Endothelial cell of umbilical vein (primary cell): ENCODE measurements around the gene RNF112. TPM values are rescaled to one million over a fixed set of nuclear protein-coding genes. Genes with fewer than 3 reads are reported as not detected.
"Not testable (repeated sequence)": the region's sequence is repeated elsewhere in the genome, so short reads cannot be mapped to it uniquely, and the experiment has no call there.

Source experiments
- BruUV-seq: library from RNA; stranded (reverse); fragments of 400-500 nt; replicated peaks from 2 replicates; lab custom pipeline; 2021; lab: Mats Ljungman, UMichigan
- CTCF ChIA-PET: fragments of 300-600, 350-600 bp; sonication (Branson Sonifier 250); formaldehyde crosslinking; loops from one replicate; lab custom pipeline; 2021; ENCODE audit warnings: antibody characterized with exemption, inconsistent platforms; lab: Charles Lee
- POLR2A ChIA-PET: fragments of 300-600, 350-600 bp; sonication (Branson Sonifier 250); formaldehyde crosslinking; loops from one replicate; lab custom pipeline; 2021; ENCODE audit warnings: antibody characterized with exemption, inconsistent platforms; lab: Charles Lee
- DNase-seq: peaks from one replicate; pipeline ENCODE4 v3.0.0-alpha.2; 2011; ENCODE audit warnings: low read depth, low spot score
- FAIRE-seq: peaks from 2 replicates; lab custom pipeline; 2011; peaks lifted over from hg19 to GRCh38; lab: Jason Lieb, UNC
- H2AFZ ChIP-seq: 2 replicates; pipeline ENCODE4 v1.6.0; 2012; ENCODE audit warnings: low read depth, low read length, control low read depth, inconsistent platforms
- H3K27ac ChIP-seq: 2 replicates; pipeline ENCODE4 v1.5.1; 2011; ENCODE audit warnings: low read depth, mild to moderate bottlenecking, control low read depth, low read length, moderate library complexity; ENCODE audit not compliant: insufficient read depth
- H3K27me3 ChIP-seq, 2 experiments: 2 replicates each; pipeline versions ENCODE4 v1.6.0 to v1.6.1; 2011; ENCODE audit warnings: low read length in 2 of 2, mixed read lengths in 1 of 2; ENCODE audit not compliant: control insufficient read depth in 2 of 2, insufficient read depth in 2 of 2
- H3K36me3 ChIP-seq, 2 experiments: 2 replicates in 1 of 2; 3 replicates in 1 of 2; pipeline ENCODE4 v1.5.1; 2011; ENCODE audit warnings: low read length in 2 of 2, mild to moderate bottlenecking in 1 of 2, moderate library complexity in 1 of 2; ENCODE audit not compliant: control insufficient read depth in 2 of 2, insufficient read depth in 2 of 2; ENCODE audit errors: extremely low read depth in 1 of 2
- H3K4me1 ChIP-seq: 3 replicates; pipeline ENCODE4 v1.5.1; 2011; ENCODE audit warnings: mild to moderate bottlenecking, low read length; ENCODE audit not compliant: control insufficient read depth, insufficient read depth; ENCODE audit errors: extremely low read depth
- H3K4me2 ChIP-seq: 2 replicates; pipeline ENCODE4 v1.6.1; 2011; ENCODE audit warnings: low read length, control low read depth, mixed read lengths; ENCODE audit not compliant: insufficient read depth
- H3K4me3 ChIP-seq, 3 experiments: fragments of 200-600 bp in 1 of 3; sonication (generic), shearing (Covaris generic) in 1 of 3; replicated peaks in 1 of 3; 2 replicates each; pipeline ENCODE4 v1.5.1; 2011 to 2016; ENCODE audit warnings: control low read depth in 3 of 3, low read length in 3 of 3, mild to moderate bottlenecking in 2 of 3, inconsistent platforms in 1 of 3, low read depth in 1 of 3, moderate library complexity in 1 of 3; ENCODE audit not compliant: insufficient read depth in 1 of 3
- H3K79me2 ChIP-seq: 2 replicates; pipeline ENCODE4 v1.6.0; 2012; ENCODE audit warnings: low read length, inconsistent platforms; ENCODE audit not compliant: control insufficient read depth, insufficient read depth
- H3K9ac ChIP-seq: replicated peaks from 2 replicates; pipeline ENCODE3; 2011; ENCODE audit warnings: low read length, control low read depth; ENCODE audit not compliant: insufficient read depth; ENCODE audit errors: extremely low read depth
- H3K9me1 ChIP-seq: replicated peaks from 3 replicates; pipeline ENCODE4 v1.6.0; 2011; ENCODE audit warnings: mild to moderate bottlenecking, low read length; ENCODE audit not compliant: control insufficient read depth, insufficient read depth; ENCODE audit errors: extremely low read depth
- H3K9me3 ChIP-seq: replicated peaks from 2 replicates; pipeline ENCODE4 v1.5.1; 2012; ENCODE audit warnings: low read length, inconsistent platforms; ENCODE audit not compliant: control insufficient read depth, insufficient read depth
- H4K20me1 ChIP-seq: replicated peaks from 2 replicates; pipeline ENCODE3; 2011; ENCODE audit warnings: mild to moderate bottlenecking, low read length; ENCODE audit not compliant: control insufficient read depth, insufficient read depth; ENCODE audit errors: extremely low read depth
- EZH2 ChIP-seq: IDR thresholded peaks from 2 replicates; pipeline ENCODE4 v1.6.1; 2012; ENCODE audit warnings: borderline replicate concordance, low read depth, mild to moderate bottlenecking, moderate library complexity, low read length, inconsistent platforms; ENCODE audit not compliant: severe bottlenecking
- FOS ChIP-seq: IDR thresholded peaks from 2 replicates; pipeline ENCODE4 v1.6.1; 2011; ENCODE audit warnings: mild to moderate bottlenecking, low read length, moderate library complexity, borderline replicate concordance; ENCODE audit not compliant: insufficient read depth
- GATA2 ChIP-seq: IDR thresholded peaks from 2 replicates; pipeline ENCODE4 v1.7.0; 2011; ENCODE audit warnings: low read depth, mild to moderate bottlenecking, moderate library complexity, mixed read lengths, low read length; ENCODE audit not compliant: insufficient read length, insufficient read depth
- JUN ChIP-seq: IDR thresholded peaks from 2 replicates; pipeline ENCODE4 v1.6.1; 2011; ENCODE audit warnings: borderline replicate concordance, low read depth; ENCODE audit not compliant: insufficient read length, insufficient read depth
- MYC ChIP-seq: IDR thresholded peaks from one replicate; pipeline ENCODE4 v1.6.1; 2011; ENCODE audit warnings: mild to moderate bottlenecking, low read depth, low read length
- POLR2A ChIP-seq: IDR thresholded peaks from 2 replicates; pipeline ENCODE4 v1.6.1; 2012; ENCODE audit warnings: low read depth, mild to moderate bottlenecking, control low read depth, low read length
- POLR2AphosphoS5 ChIP-seq: IDR thresholded peaks from 2 replicates; pipeline ENCODE4 v1.6.1; 2012; ENCODE audit warnings: low read depth, mild to moderate bottlenecking, control low read depth, low read length, moderate library complexity; ENCODE audit not compliant: insufficient read depth
- dilution Hi-C: fragments of 300-500 bp; cut with MboI; formaldehyde crosslinking; loops from one replicate; pipeline ENCODE4 v1.15.0; 2019; ENCODE audit warnings: low sequenced_read_pairs; ENCODE audit not compliant: extremely low pct_ligation_motif_present
- intact Hi-C: fragments of 100-400 bp; cut with micrococcal nuclease; formaldehyde crosslinking; loops from one replicate; pipeline ENCODE4 v1.10.0; 2022
- polyA plus RNA-seq, 4 experiments: library from polyadenylated mRNA; depleted of rRNA in 3 of 4; stranded (reverse) in 3 of 4; unstranded in 1 of 4; fragments of >200 nt; gene quantifications; 2 replicates each; pipeline versions ENCODE4 v1.2.1 to v1.2.3, GENCODE V29; 2011 to 2012; ENCODE audit warnings: missing spikeins in 1 of 4
- total RNA-seq: library from RNA; stranded (reverse); gene quantifications from 2 replicates; pipeline ENCODE4 v1.2.3, GENCODE V29; 2021
- TF ChIP-seq, protein P1 (sequence below): IDR thresholded peaks from 2 replicates; pipeline ENCODE4 v1.6.1; 2011; ENCODE audit not compliant: insufficient read depth, insufficient read length
- TF ChIP-seq, protein P2 (sequence below), 2 donors: IDR thresholded peaks; 1 replicate in 1 of 2; 2 replicates in 1 of 2; pipeline ENCODE4 v1.5.1; 2011; ENCODE audit warnings: low read length in 2 of 2, mild to moderate bottlenecking in 2 of 2, moderate library complexity in 2 of 2, control low read depth in 1 of 2, inconsistent platforms in 1 of 2, low read depth in 1 of 2; ENCODE audit not compliant: insufficient read depth in 1 of 2; ENCODE audit errors: extremely low read depth in 1 of 2

RNF112 gene
- total and polyA plus RNA-seq, 2 donors (not counting 3 experiments of a cell fraction or from before 2014, with no cell fraction given) = 0.06 to 0.11 TPM

DNA sequence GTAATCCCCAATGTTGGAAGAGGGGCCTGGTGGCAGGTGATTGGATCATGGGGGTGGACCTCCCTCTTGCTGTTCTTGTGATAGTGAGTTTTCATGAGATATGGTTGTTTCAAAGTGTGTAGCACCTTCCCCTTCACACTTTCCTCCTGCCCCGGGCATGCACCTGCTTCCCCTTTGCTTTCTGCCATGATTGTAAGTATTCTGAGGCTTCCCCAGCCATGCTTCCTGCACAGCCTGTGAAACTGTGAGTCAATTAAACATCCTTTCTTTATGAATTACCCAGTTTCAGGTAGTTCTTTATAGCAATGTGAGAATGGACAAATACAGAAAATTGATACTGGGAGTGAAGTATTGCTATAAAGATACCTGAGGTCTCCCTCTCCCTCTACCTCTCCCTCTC lies 29.4 kb downstream of the RNF112 start:
- POLR2A ChIA-PET = no interaction called here

DNA sequence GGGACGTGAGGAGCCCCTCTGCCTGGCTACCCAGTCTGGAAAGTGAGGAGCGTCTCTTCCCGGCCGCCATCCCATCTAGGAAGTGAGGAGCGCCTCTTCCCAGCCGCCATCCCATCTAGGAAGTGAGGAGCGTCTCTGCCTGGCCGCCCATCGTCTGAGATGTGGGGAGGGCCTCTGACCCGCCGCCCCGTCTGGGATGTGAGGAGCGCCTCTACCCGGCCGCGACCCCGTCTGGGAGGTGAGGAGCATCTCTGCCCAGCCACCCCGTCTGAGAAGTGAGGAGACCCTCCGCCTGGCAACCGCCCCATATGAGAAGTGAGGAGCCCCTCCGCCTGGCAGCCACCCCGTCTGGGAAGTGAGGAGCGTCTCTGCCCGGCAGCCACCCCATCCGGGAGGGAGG lies 30.3 kb downstream of the RNF112 start:
- CTCF ChIA-PET = not testable (repeated sequence)

More for the DNA sequence above, 29.4 kb downstream of the RNF112 start:
- Histone ChIP-seq H3K4me2 (no peak overlapping the region), H3K4me3 (no peak overlapping the region), H3K79me2 (no peaks in the 10 kb centered on the region), H3K4me1 (no peaks in the 10 kb centered on the region), H3K36me3 (no peaks in the 10 kb centered on the region), H3K9me1 (no peaks in the 10 kb centered on the region), H3K27me3 (peaks cover 0 to 6% of the 10 kb centered on the region in 2 experiments), H3K9me3 (no peaks in the 10 kb centered on the region), H3K9ac (no peak overlapping the region), H4K20me1 (no peaks in the 10 kb centered on the region), H3K27ac (no peak overlapping the region), H2AFZ (no peak overlapping the region)
- intact Hi-C loops = no loop called here
- CTCF ChIA-PET = no interaction called here
- DNase-seq = no peak
- TF ChIP-seq, protein P1, sequence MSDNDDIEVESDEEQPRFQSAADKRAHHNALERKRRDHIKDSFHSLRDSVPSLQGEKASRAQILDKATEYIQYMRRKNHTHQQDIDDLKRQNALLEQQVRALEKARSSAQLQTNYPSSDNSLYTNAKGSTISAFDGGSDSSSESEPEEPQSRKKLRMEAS = no peak
- no peak for TF ChIP-seq EZH2
- TF ChIP-seq FOS = no peak
- TF ChIP-seq, protein P2, sequence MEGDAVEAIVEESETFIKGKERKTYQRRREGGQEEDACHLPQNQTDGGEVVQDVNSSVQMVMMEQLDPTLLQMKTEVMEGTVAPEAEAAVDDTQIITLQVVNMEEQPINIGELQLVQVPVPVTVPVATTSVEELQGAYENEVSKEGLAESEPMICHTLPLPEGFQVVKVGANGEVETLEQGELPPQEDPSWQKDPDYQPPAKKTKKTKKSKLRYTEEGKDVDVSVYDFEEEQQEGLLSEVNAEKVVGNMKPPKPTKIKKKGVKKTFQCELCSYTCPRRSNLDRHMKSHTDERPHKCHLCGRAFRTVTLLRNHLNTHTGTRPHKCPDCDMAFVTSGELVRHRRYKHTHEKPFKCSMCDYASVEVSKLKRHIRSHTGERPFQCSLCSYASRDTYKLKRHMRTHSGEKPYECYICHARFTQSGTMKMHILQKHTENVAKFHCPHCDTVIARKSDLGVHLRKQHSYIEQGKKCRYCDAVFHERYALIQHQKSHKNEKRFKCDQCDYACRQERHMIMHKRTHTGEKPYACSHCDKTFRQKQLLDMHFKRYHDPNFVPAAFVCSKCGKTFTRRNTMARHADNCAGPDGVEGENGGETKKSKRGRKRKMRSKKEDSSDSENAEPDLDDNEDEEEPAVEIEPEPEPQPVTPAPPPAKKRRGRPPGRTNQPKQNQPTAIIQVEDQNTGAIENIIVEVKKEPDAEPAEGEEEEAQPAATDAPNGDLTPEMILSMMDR (IDR thresholded peaks at IDR 0.05; ENCODE audit: extremely low read depth in 1 of 2, insufficient read depth in 1 of 2, low read depth in 1 of 2, low read length in 2 of 2) = no peak
- TF ChIP-seq GATA2 = no peak
- TF ChIP-seq POLR2A = no peak
- TF ChIP-seq MYC = no peak
- no peak for TF ChIP-seq JUN
- no peak for TF ChIP-seq POLR2AphosphoS5
- no peak for FAIRE-seq
- no TSS peak for BruUV-seq
- dilution Hi-C loops = no loop called here

More for the DNA sequence above, 30.3 kb downstream of the RNF112 start:
- H3K36me3 ChIP-seq, H2AFZ ChIP-seq, H3K4me2 ChIP-seq, H3K9me1 ChIP-seq, H3K9me3 ChIP-seq, DNase-seq, H3K4me3 ChIP-seq, H4K20me1 ChIP-seq, BruUV-seq, H3K27ac ChIP-seq, H3K27me3 ChIP-seq, H3K79me2 ChIP-seq, H3K9ac ChIP-seq, FAIRE-seq, H3K4me1 ChIP-seq, dilution Hi-C loops, intact Hi-C loops, POLR2A ChIA-PET: not testable (repeated sequence)
